ENCODE measurements around the gene EZH2.

DNA sequence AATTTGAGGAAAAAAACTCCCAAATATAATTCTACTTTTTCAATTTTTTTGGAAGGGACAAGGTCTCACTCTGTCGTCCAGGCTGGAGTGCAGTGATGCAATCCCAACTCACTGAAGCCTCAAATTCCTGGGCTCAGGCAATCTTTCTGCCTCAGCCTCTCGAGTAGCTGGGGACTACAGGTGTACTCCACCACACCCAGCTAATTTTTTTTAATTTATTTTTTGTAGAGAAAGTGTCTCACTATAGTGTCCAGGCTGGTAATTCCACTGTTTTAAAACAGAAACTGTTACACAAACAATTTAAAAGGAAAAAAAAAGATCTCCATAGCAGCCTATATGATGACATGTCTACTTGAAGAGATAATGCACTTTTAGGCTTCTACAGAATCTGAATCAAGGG is 25.6 kb downstream of the EZH2 start:
- TF ChIP-seq, protein P1, sequence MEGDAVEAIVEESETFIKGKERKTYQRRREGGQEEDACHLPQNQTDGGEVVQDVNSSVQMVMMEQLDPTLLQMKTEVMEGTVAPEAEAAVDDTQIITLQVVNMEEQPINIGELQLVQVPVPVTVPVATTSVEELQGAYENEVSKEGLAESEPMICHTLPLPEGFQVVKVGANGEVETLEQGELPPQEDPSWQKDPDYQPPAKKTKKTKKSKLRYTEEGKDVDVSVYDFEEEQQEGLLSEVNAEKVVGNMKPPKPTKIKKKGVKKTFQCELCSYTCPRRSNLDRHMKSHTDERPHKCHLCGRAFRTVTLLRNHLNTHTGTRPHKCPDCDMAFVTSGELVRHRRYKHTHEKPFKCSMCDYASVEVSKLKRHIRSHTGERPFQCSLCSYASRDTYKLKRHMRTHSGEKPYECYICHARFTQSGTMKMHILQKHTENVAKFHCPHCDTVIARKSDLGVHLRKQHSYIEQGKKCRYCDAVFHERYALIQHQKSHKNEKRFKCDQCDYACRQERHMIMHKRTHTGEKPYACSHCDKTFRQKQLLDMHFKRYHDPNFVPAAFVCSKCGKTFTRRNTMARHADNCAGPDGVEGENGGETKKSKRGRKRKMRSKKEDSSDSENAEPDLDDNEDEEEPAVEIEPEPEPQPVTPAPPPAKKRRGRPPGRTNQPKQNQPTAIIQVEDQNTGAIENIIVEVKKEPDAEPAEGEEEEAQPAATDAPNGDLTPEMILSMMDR (IDR thresholded peaks at IDR 0.05; ENCODE audit: insufficient read depth, low read length) = no peak
- TF ChIP-seq, protein P2, sequence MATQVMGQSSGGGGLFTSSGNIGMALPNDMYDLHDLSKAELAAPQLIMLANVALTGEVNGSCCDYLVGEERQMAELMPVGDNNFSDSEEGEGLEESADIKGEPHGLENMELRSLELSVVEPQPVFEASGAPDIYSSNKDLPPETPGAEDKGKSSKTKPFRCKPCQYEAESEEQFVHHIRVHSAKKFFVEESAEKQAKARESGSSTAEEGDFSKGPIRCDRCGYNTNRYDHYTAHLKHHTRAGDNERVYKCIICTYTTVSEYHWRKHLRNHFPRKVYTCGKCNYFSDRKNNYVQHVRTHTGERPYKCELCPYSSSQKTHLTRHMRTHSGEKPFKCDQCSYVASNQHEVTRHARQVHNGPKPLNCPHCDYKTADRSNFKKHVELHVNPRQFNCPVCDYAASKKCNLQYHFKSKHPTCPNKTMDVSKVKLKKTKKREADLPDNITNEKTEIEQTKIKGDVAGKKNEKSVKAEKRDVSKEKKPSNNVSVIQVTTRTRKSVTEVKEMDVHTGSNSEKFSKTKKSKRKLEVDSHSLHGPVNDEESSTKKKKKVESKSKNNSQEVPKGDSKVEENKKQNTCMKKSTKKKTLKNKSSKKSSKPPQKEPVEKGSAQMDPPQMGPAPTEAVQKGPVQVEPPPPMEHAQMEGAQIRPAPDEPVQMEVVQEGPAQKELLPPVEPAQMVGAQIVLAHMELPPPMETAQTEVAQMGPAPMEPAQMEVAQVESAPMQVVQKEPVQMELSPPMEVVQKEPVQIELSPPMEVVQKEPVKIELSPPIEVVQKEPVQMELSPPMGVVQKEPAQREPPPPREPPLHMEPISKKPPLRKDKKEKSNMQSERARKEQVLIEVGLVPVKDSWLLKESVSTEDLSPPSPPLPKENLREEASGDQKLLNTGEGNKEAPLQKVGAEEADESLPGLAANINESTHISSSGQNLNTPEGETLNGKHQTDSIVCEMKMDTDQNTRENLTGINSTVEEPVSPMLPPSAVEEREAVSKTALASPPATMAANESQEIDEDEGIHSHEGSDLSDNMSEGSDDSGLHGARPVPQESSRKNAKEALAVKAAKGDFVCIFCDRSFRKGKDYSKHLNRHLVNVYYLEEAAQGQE (IDR thresholded peaks at IDR 0.05; ENCODE audit: insufficient replicate concordance, low read depth) = no peak

All from HL-60 (cell line).